Measurements from ENCODE around the gene USP53. TPM values are rescaled to one million over a fixed set of nuclear protein-coding genes. Genes with fewer than 3 reads are reported as not detected.

USP53 gene
- total and polyA plus RNA-seq, 2 of the 13 experiments (the other 11 are each of a cell fraction or from before 2014, with no cell fraction given), result 5.3 to 8.1 TPM

- TF ChIP-seq, protein P1, sequence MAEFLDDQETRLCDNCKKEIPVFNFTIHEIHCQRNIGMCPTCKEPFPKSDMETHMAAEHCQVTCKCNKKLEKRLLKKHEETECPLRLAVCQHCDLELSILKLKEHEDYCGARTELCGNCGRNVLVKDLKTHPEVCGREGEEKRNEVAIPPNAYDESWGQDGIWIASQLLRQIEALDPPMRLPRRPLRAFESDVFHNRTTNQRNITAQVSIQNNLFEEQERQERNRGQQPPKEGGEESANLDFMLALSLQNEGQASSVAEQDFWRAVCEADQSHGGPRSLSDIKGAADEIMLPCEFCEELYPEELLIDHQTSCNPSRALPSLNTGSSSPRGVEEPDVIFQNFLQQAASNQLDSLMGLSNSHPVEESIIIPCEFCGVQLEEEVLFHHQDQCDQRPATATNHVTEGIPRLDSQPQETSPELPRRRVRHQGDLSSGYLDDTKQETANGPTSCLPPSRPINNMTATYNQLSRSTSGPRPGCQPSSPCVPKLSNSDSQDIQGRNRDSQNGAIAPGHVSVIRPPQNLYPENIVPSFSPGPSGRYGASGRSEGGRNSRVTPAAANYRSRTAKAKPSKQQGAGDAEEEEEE (CRISPR knock-in tag; IDR thresholded peaks at IDR 0.05; ENCODE audit: borderline replicate concordance), result peak; percentile 86; the same call in 1 of the 2 replicates
- TF ChIP-seq SSRP1 (CRISPR knock-in tag; IDR thresholded peaks at IDR 0.05) (peak; percentile 77; the same call in 1 of the 2 replicates), ZNF142 (CRISPR knock-in tag; IDR thresholded peaks at IDR 0.05) (no peak), ZFYVE20 (CRISPR knock-in tag; IDR thresholded peaks at IDR 0.05; ENCODE audit: borderline replicate concordance, low read depth) (no peak), ARID3A (IDR thresholded peaks at IDR 0.05; ENCODE audit: low read depth, low read length) (no peak), ELF1 (CRISPR knock-in tag; IDR thresholded peaks at IDR 0.05) (peak; percentile 83)
- TF ChIP-seq, protein P2, sequence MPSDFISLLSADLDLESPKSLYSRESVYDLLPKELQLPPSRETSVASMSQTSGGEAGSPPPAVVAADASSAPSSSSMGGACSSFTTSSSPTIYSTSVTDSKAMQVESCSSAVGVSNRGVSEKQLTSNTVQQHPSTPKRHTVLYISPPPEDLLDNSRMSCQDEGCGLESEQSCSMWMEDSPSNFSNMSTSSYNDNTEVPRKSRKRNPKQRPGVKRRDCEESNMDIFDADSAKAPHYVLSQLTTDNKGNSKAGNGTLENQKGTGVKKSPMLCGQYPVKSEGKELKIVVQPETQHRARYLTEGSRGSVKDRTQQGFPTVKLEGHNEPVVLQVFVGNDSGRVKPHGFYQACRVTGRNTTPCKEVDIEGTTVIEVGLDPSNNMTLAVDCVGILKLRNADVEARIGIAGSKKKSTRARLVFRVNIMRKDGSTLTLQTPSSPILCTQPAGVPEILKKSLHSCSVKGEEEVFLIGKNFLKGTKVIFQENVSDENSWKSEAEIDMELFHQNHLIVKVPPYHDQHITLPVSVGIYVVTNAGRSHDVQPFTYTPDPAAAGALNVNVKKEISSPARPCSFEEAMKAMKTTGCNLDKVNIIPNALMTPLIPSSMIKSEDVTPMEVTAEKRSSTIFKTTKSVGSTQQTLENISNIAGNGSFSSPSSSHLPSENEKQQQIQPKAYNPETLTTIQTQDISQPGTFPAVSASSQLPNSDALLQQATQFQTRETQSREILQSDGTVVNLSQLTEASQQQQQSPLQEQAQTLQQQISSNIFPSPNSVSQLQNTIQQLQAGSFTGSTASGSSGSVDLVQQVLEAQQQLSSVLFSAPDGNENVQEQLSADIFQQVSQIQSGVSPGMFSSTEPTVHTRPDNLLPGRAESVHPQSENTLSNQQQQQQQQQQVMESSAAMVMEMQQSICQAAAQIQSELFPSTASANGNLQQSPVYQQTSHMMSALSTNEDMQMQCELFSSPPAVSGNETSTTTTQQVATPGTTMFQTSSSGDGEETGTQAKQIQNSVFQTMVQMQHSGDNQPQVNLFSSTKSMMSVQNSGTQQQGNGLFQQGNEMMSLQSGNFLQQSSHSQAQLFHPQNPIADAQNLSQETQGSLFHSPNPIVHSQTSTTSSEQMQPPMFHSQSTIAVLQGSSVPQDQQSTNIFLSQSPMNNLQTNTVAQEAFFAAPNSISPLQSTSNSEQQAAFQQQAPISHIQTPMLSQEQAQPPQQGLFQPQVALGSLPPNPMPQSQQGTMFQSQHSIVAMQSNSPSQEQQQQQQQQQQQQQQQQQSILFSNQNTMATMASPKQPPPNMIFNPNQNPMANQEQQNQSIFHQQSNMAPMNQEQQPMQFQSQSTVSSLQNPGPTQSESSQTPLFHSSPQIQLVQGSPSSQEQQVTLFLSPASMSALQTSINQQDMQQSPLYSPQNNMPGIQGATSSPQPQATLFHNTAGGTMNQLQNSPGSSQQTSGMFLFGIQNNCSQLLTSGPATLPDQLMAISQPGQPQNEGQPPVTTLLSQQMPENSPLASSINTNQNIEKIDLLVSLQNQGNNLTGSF (CRISPR knock-in tag; IDR thresholded peaks at IDR 0.05), result no peak
- TF ChIP-seq, protein P3, sequence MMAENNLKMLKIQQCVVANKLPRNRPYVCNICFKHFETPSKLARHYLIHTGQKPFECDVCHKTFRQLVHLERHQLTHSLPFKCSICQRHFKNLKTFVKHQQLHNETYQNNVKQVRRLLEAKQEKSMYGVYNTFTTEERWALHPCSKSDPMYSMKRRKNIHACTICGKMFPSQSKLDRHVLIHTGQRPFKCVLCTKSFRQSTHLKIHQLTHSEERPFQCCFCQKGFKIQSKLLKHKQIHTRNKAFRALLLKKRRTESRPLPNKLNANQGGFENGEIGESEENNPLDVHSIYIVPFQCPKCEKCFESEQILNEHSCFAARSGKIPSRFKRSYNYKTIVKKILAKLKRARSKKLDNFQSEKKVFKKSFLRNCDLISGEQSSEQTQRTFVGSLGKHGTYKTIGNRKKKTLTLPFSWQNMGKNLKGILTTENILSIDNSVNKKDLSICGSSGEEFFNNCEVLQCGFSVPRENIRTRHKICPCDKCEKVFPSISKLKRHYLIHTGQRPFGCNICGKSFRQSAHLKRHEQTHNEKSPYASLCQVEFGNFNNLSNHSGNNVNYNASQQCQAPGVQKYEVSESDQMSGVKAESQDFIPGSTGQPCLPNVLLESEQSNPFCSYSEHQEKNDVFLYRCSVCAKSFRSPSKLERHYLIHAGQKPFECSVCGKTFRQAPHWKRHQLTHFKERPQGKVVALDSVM (CRISPR knock-in tag; IDR thresholded peaks at IDR 0.05), result peak; percentile 80
These were observed 87.8 kb downstream of the USP53 start (continued) for GRCh38 chr4:119300101-119300978.
